HS-27A (cell line): ENCODE results near the gene UNC13C.

Source experiments
- DNase-seq: peaks from one replicate; pipeline ENCODE4 v3.0.0-alpha.2; 2012; ENCODE audit warnings: low read depth, missing footprints

Gene UNC13C

DNA sequence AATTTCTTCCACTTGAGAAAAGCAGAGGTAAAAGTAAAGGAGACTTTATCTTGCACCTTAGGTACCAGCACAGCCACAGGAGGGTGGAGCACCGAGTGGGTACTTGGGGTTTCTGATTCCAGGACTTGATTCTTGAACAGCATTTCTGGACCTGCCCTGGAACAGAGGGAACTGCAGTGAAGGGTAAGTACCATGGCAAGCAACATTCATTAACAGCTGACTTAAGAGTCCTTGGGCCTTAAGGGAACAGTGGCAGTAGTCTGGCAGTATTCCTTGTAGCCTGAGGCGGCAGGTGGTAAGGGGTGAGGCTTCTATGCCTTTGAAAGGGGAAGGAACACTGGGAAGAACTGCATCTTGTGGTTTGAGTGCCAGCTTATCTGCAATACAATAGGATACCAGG is 666.6 kb downstream of the UNC13C start:
- no peak for DNase-seq

DNA sequence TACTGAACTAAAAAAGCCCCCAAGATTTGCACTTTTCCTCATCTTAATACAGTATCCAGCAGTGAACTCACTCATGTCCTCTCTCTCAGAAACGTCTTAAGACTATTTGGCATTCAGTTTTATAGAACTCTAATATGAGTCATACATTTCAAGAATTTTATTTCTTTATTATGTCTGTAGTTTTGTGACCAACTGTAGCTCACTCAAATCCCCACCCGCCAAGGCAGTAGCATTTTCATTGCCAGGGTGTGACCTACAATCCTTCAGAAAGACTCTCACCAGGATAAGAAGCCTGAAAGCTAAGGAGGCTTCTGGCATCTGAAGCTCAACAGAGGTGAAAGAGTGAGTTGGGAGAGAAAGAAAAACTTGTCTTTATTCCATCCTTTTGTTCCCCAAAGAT is 681.4 kb downstream of the UNC13C start:
- DNase-seq: no peak

DNA sequence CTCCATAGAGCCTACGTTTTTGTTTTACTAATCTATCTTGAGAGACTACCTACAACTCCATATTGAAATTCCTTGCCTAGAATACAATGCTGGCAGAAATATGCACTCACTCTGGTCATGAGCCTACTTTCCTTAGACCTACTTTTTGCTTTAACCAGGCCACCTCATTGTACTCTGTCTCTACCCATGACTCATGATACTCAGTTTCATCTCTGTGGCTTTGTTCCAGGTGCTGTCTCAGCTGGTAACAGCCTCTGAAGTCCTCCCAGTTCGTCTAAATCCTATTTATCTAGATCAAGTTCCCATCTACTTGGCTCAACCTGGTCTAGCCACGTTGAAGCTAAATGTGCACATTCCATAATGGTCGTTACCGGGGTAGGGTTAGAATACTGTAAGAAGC is 682.1 kb downstream of the UNC13C start:
- no peak for DNase-seq

DNA sequence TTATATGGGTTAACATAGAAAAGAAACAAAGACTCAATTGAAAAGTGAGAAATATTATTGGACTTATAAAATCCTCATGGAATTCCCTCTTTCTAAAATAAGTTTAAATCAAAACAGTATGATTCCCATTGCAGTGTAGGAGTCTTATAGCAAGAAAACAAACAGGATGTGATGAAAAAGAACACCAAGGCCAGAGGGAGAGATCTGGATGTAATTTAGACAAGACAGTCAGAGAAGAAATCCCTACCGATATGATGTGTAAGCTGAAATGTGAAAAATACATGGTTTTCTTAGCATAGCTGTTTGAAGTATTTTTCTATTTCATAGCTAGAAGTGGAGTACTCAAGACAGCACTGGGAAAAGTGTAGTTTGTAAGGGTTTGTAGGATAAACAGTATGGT is 697.0 kb downstream of the UNC13C start:
- no peak for DNase-seq

DNA sequence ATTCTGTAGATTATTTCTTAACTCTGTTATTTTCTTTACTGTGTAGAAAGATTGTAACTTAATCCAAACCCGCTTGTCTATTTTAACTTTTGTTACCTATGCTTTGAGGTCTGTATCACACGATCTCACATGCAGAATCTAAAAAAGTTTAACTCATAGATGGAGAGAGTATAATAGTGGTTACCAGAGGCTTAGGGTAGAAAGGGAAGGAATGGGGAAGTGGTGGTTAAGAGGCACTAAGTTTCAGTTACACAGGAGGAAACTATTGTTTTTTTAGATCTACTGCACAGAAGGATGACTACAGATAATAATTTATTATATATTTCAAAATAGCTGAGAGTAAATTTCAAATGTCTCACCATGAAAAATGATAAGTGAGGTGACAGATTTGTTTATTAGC is 703.3 kb downstream of the UNC13C start:
- no peak for DNase-seq
